ENCODE measurements around the gene GYG1. TPM values are rescaled to one million over a fixed set of nuclear protein-coding genes. Genes with fewer than 3 reads are reported as not detected.
A peak's percentile ranks its signal among the peaks of the same experiment; 100 is the strongest.

GYG1 gene
- polyA plus RNA-seq, 1 donor from 2014 or later, result 2.4 TPM

- Histone ChIP-seq H3K9me3 (ENCODE audit: low read length) (no peaks in the 10 kb centered on the region), H3K36me3 (ENCODE audit: insufficient read depth, low read length) (no peaks in the 10 kb centered on the region), H4K20me1 (ENCODE audit: insufficient read depth) (no peaks in the 10 kb centered on the region), H3K27me3 (ENCODE audit: insufficient read depth, low read depth, low read length) (no peaks in the 10 kb centered on the region), H3K4me2 (ENCODE audit: low read length) (no peak overlapping the region), H3K4me3 (ENCODE audit: low read length) (no peak overlapping the region), H3K79me2 (replicated peaks; ENCODE audit: insufficient read depth, low read length) (no peaks in the 10 kb centered on the region), H3F3A (ENCODE audit: insufficient read depth, low read length, poor library complexity, severe bottlenecking) (no peaks in the 10 kb centered on the region), H2AFZ (ENCODE audit: low read depth, low read length) (no peak overlapping the region), H3K27ac (ENCODE audit: low read length) (no peak overlapping the region), H3K9ac (ENCODE audit: low read length) (no peak overlapping the region), H3K9me2 (ENCODE audit: insufficient read depth, low read length) (no peaks in the 10 kb centered on the region)
- TF ChIP-seq CTCF (IDR thresholded peaks at IDR 0.05; ENCODE audit: poor library complexity, severe bottlenecking), result no peak
- TF ChIP-seq POLR2AphosphoS5 (IDR thresholded peaks at IDR 0.05), result no peak
- no peak for TF ChIP-seq RAD21 (conservative IDR thresholded peaks at IDR 0.05)
- no peak for TF ChIP-seq EZH2 (IDR thresholded peaks at IDR 0.05; ENCODE audit: borderline replicate concordance, insufficient read depth, low read length, poor library complexity, severe bottlenecking)
- no peak for TF ChIP-seq EP300 (conservative IDR thresholded peaks at IDR 0.05; ENCODE audit: poor library complexity, severe bottlenecking)
- no peak for TF ChIP-seq REST (IDR thresholded peaks at IDR 0.05; ENCODE audit: borderline replicate concordance)
- TF ChIP-seq TAF1 (IDR thresholded peaks at IDR 0.05; ENCODE audit: low read depth), result no peak
- TF ChIP-seq SMC3 (conservative IDR thresholded peaks at IDR 0.05; ENCODE audit: poor library complexity), result no peak
- TF ChIP-seq MXI1 (conservative IDR thresholded peaks at IDR 0.05; ENCODE audit: poor library complexity, severe bottlenecking), result no peak
Observed at GRCh38 chr3:148958696-148959095, 32.6 kb upstream of the GYG1 start.

- Histone ChIP-seq H3K9me2 (ENCODE audit: insufficient read depth, low read length) (no peaks in the 10 kb centered on the region), H3K36me3 (ENCODE audit: insufficient read depth, low read length) (no peaks in the 10 kb centered on the region), H2AFZ (ENCODE audit: low read depth, low read length) (no peak overlapping the region), H3K9ac (ENCODE audit: low read length) (no peak overlapping the region), H3K9me3 (ENCODE audit: low read length) (no peaks in the 10 kb centered on the region), H4K20me1 (ENCODE audit: insufficient read depth) (no peaks in the 10 kb centered on the region), H3F3A (ENCODE audit: insufficient read depth, low read length, poor library complexity, severe bottlenecking) (no peaks in the 10 kb centered on the region), H3K27ac (ENCODE audit: low read length) (no peak overlapping the region), H3K27me3 (ENCODE audit: insufficient read depth, low read depth, low read length) (no peaks in the 10 kb centered on the region), H3K4me2 (ENCODE audit: low read length) (no peak overlapping the region), H3K4me3 (ENCODE audit: low read length) (no peak overlapping the region), H3K79me2 (replicated peaks; ENCODE audit: insufficient read depth, low read length) (no peaks in the 10 kb centered on the region)
- no peak for TF ChIP-seq RAD21 (conservative IDR thresholded peaks at IDR 0.05)
- TF ChIP-seq EP300 (conservative IDR thresholded peaks at IDR 0.05; ENCODE audit: poor library complexity, severe bottlenecking), result no peak
Observed at GRCh38 chr3:148962513-148962912, 28.8 kb upstream of the GYG1 start.

- TF ChIP-seq CTCF (IDR thresholded peaks at IDR 0.05; ENCODE audit: poor library complexity, severe bottlenecking), result no peak
- TF ChIP-seq REST (IDR thresholded peaks at IDR 0.05; ENCODE audit: borderline replicate concordance), result peak; percentile 22
- TF ChIP-seq TAF1 (IDR thresholded peaks at IDR 0.05; ENCODE audit: low read depth), result no peak
- H3F3A ChIP-seq (ENCODE audit: insufficient read depth, low read length, poor library complexity, severe bottlenecking), result no peaks in the 10 kb centered on the region
- H3K27ac ChIP-seq (ENCODE audit: low read length), result no peak overlapping the region
- no peaks in the 10 kb centered on the region for H3K9me3 ChIP-seq (ENCODE audit: low read length)
- H2AFZ ChIP-seq (ENCODE audit: low read depth, low read length), result no peak overlapping the region
- H4K20me1 ChIP-seq (ENCODE audit: insufficient read depth), result no peaks in the 10 kb centered on the region
- H3K9ac ChIP-seq (ENCODE audit: low read length), result no peak overlapping the region
- H3K4me3 ChIP-seq (ENCODE audit: low read length), result no peak overlapping the region
- H3K4me2 ChIP-seq (ENCODE audit: low read length), result no peak overlapping the region
- H3K27me3 ChIP-seq (ENCODE audit: insufficient read depth, low read depth, low read length), result no peaks in the 10 kb centered on the region
- no peaks in the 10 kb centered on the region for H3K9me2 ChIP-seq (ENCODE audit: insufficient read depth, low read length)
- H3K36me3 ChIP-seq (ENCODE audit: insufficient read depth, low read length), result no peaks in the 10 kb centered on the region
- no peaks in the 10 kb centered on the region for H3K79me2 ChIP-seq (replicated peaks; ENCODE audit: insufficient read depth, low read length)
Observed at GRCh38 chr3:148964809-148965208, 26.5 kb upstream of the GYG1 start.

Data from neural cell (in vitro differentiated cells).